Brain microvascular endothelial cell (primary cell): Measurements from ENCODE around the gene BMPER.

Source experiments
- DNase-seq: peaks from one replicate; pipeline ENCODE4 v3.0.0-alpha.2; 2020
- H3K27ac ChIP-seq: fragments of 250-450 bp; sonication (Bioruptor Pico); 2 replicates; pipeline ENCODE4 v1.5.1; 2020; ENCODE audit warnings: mild to moderate bottlenecking, moderate library complexity
- H3K27me3 ChIP-seq: fragments of 250-450 bp; sonication (Bioruptor Pico); replicated peaks from 2 replicates; pipeline ENCODE4 v1.5.1; 2020; ENCODE audit warnings: mild to moderate bottlenecking
- H3K36me3 ChIP-seq: fragments of 250-450 bp; sonication (Bioruptor Pico); replicated peaks from 2 replicates; pipeline ENCODE4 v1.5.1; 2020; ENCODE audit warnings: mild to moderate bottlenecking
- H3K4me3 ChIP-seq: 2 replicates; pipeline ENCODE4 v1.5.1; 2011; ENCODE audit warnings: low read depth, mild to moderate bottlenecking, control low read depth, low read length, moderate library complexity
- CTCF ChIP-seq: IDR thresholded peaks from 2 replicates; pipeline ENCODE4 v1.5.1; 2011; ENCODE audit warnings: low read depth, mild to moderate bottlenecking, moderate library complexity, low read length, control low read depth, inconsistent platforms; ENCODE audit errors: missing control alignments
- in situ Hi-C: cut with HindIII; loops from 2 replicates; pipeline ENCODE4 v1.10.0; 2017; ENCODE audit warnings: low sequenced_read_pairs, low pct_ligation_motif_present

Gene BMPER

GRCh38 chr7:34036051-34036920, 130.9 kb downstream of the BMPER start:
- H3K27ac ChIP-seq = no peak overlapping the region
- no peaks in the 10 kb centered on the region for H3K27me3 ChIP-seq
- H3K36me3 ChIP-seq = no peaks in the 10 kb centered on the region
- no peak for TF ChIP-seq CTCF
- in situ Hi-C loops = no loop called here
- H3K4me3 ChIP-seq = no peak overlapping the region
- DNase-seq = peak; percentile 60

GRCh38 chr7:34036972-34037792, 131.8 kb downstream of the BMPER start:
- TF ChIP-seq CTCF = no peak
- in situ Hi-C loops = no loop called here
- no peak overlapping the region for H3K27ac ChIP-seq
- no peaks in the 10 kb centered on the region for H3K36me3 ChIP-seq
- no peaks in the 10 kb centered on the region for H3K27me3 ChIP-seq
- DNase-seq = no peak
- H3K4me3 ChIP-seq = no peak overlapping the region

GRCh38 chr7:34038816-34039470, 133.6 kb downstream of the BMPER start:
- no peak for DNase-seq
- in situ Hi-C loops = no loop called here

GRCh38 chr7:34041707-34042106, 136.4 kb downstream of the BMPER start:
- H3K36me3 ChIP-seq = no peaks in the 10 kb centered on the region
- TF ChIP-seq CTCF = no peak
- no peaks in the 10 kb centered on the region for H3K27me3 ChIP-seq
- DNase-seq = no peak
- H3K27ac ChIP-seq = peak overlapping the region; percentile 30
- in situ Hi-C loops = no loop called here
- H3K4me3 ChIP-seq = no peak overlapping the region

More at GRCh38 chr7:34038816-34039470, 133.6 kb downstream of the BMPER start:
- H3K4me3 ChIP-seq = no peak overlapping the region
- H3K27me3 ChIP-seq = no peaks in the 10 kb centered on the region
- no peak for TF ChIP-seq CTCF
- H3K27ac ChIP-seq = no peak overlapping the region
- H3K36me3 ChIP-seq = no peaks in the 10 kb centered on the region

- Histone ChIP-seq H3K36me3 (no peaks in the 10 kb centered on the region), H3K4me3 (no peak overlapping the region), H3K27me3 (no peaks in the 10 kb centered on the region), H3K27ac (no peak overlapping the region)
- no peak for DNase-seq
- TF ChIP-seq CTCF = no peak
- in situ Hi-C loops = no loop called here
These were observed 137.1 kb downstream of the BMPER start for GRCh38 chr7:34042406-34042805.
